SK-N-SH (cell line): ENCODE data around the gene GALNT16. TPM values are rescaled to one million over a fixed set of nuclear protein-coding genes. Genes with fewer than 3 reads are reported as not detected.

Experiments used
- CTCF ChIA-PET: fragments of 300-600, 350-600 bp; formaldehyde crosslinking; extraction: SDS; loops from one replicate; lab custom pipeline; 2021; lab: Yijun Ruan, JAX
- POLR2A ChIA-PET: fragments of 350-600 bp; sonication (Branson Sonifier 250); formaldehyde crosslinking; extraction: SDS; loops from one replicate; lab custom pipeline; 2020; ENCODE audit warnings: antibody characterized with exemption, inconsistent platforms; lab: Yijun Ruan, JAX
- DNase-seq: peaks from one replicate; pipeline ENCODE4 v3.0.0; 2012
- H2AFZ ChIP-seq: fragments of 200-600 bp; sonication (generic); 2 replicates; pipeline ENCODE4 v1.8.1; 2016; ENCODE audit warnings: antibody characterized with exemption, mild to moderate bottlenecking, low read depth
- H3F3A ChIP-seq: fragments of 200-600 bp; sonication (generic); replicated peaks from 2 replicates; pipeline ENCODE3; 2016; ENCODE audit warnings: antibody characterized with exemption, mild to moderate bottlenecking; ENCODE audit not compliant: insufficient read depth
- H3K27ac ChIP-seq, 2 experiments: fragments of 200-500 bp in 1 of 2; fragments of 200-600 bp in 1 of 2; sonication (Bioruptor generic) in 1 of 2; sonication (generic), shearing (Covaris generic) in 1 of 2; 2 replicates each; pipeline versions ENCODE4 v1.5.1 to v1.6.1; 2014 to 2016; ENCODE audit warnings: low read depth in 2 of 2, inconsistent platforms in 1 of 2, low read length in 1 of 2, mild to moderate bottlenecking in 1 of 2, mixed read lengths in 1 of 2
- H3K27me3 ChIP-seq: fragments of 200-600 bp; sonication (generic), shearing (Covaris generic); 2 replicates; pipeline ENCODE4 v1.6.1; 2016; ENCODE audit warnings: mixed run types; ENCODE audit not compliant: insufficient read depth
- H3K36me3 ChIP-seq, 2 experiments: fragments of 200-500 bp in 1 of 2; fragments of 200-600 bp in 1 of 2; sonication (Bioruptor generic) in 1 of 2; sonication (generic) in 1 of 2; replicated peaks in 1 of 2; 2 replicates each; pipeline versions ENCODE3 to v1.5.1; 2014 to 2016; ENCODE audit warnings: low read length in 1 of 2, mild to moderate bottlenecking in 1 of 2; ENCODE audit not compliant: insufficient read depth in 2 of 2, control insufficient read depth in 1 of 2
- H3K4me1 ChIP-seq, 2 experiments: fragments of 200-500 bp in 1 of 2; fragments of 200-600 bp in 1 of 2; sonication (Bioruptor generic) in 1 of 2; sonication (generic), shearing (Covaris generic) in 1 of 2; 2 replicates each; pipeline versions ENCODE4 v1.5.1 to v1.6.1; 2014 to 2016; ENCODE audit warnings: low read depth in 1 of 2, low read length in 1 of 2, mixed run types in 1 of 2; ENCODE audit not compliant: insufficient read depth in 2 of 2, control insufficient read depth in 1 of 2
- H3K4me2 ChIP-seq: fragments of 200-600 bp; sonication (generic), shearing (Covaris generic); 2 replicates; pipeline ENCODE4 v1.6.1; 2017; ENCODE audit warnings: mixed run types
- H3K4me3 ChIP-seq, 2 experiments: fragments of 200-500 bp in 1 of 2; fragments of 200-600 bp in 1 of 2; sonication (Bioruptor generic) in 1 of 2; sonication (generic), shearing (Covaris generic) in 1 of 2; 2 replicates each; pipeline versions ENCODE4 v1.5.1 to v1.8.1; 2014 to 2016; ENCODE audit warnings: low read depth in 2 of 2, inconsistent platforms in 1 of 2, low read length in 1 of 2, mild to moderate bottlenecking in 1 of 2, mixed read lengths in 1 of 2, moderate library complexity in 1 of 2
- H3K79me2 ChIP-seq: fragments of 200-600 bp; sonication (generic); 2 replicates; pipeline ENCODE4 v1.8.1; 2017; ENCODE audit warnings: mild to moderate bottlenecking; ENCODE audit not compliant: insufficient read depth
- H3K9ac ChIP-seq: fragments of 200-600 bp; sonication (generic); 2 replicates; pipeline ENCODE4 v1.6.1; 2017; ENCODE audit warnings: mixed run types
- H3K9me2 ChIP-seq: fragments of 200-600 bp; sonication (generic); 2 replicates; pipeline ENCODE4 v1.6.1; 2017; ENCODE audit warnings: mixed run types
- H3K9me3 ChIP-seq: fragments of 200-600 bp; sonication (generic); 2 replicates; pipeline ENCODE4 v1.6.1; 2017; ENCODE audit warnings: mixed run types, mild to moderate bottlenecking, moderate library complexity
- H4K20me1 ChIP-seq: fragments of 200-600 bp; sonication (generic); 2 replicates; pipeline ENCODE4 v1.6.1; 2017; ENCODE audit warnings: mild to moderate bottlenecking, mixed run types; ENCODE audit not compliant: insufficient read depth
- CHD2 ChIP-seq: fragments of 150-350 bp; IDR thresholded peaks from 2 replicates; pipeline ENCODE4 v1.6.1; 2018; ENCODE audit warnings: low read length; ENCODE audit not compliant: partially characterized antibody
- FOSL2 ChIP-seq: IDR thresholded peaks from 2 replicates; pipeline ENCODE4 v1.4.0; 2012; ENCODE audit warnings: low read depth, mild to moderate bottlenecking, moderate library complexity, borderline replicate concordance
- FOXJ3 ChIP-seq: sonication (generic); formaldehyde crosslinking; IDR thresholded peaks from 2 replicates; pipeline ENCODE4 v1.5.1; 2020; ENCODE audit warnings: mild to moderate bottlenecking, missing genetic modification reagents
- GABPA ChIP-seq: IDR thresholded peaks from 2 replicates; pipeline ENCODE4 v1.4.0; 2012; ENCODE audit warnings: low read depth, mild to moderate bottlenecking
- GATA2 ChIP-seq: sonication (generic); formaldehyde crosslinking; IDR thresholded peaks from 2 replicates; pipeline ENCODE4 v1.5.0; 2020; ENCODE audit warnings: mild to moderate bottlenecking, missing genetic modification reagents
- IRF3 ChIP-seq: fragments of 150-350 bp; IDR thresholded peaks from 2 replicates; pipeline ENCODE4 v1.6.1; 2016; ENCODE audit warnings: mild to moderate bottlenecking, low read depth, low read length
- MEF2A ChIP-seq: IDR thresholded peaks from 2 replicates; pipeline ENCODE4 v1.4.0; 2012; ENCODE audit warnings: low read depth, borderline replicate concordance
- MXI1 ChIP-seq: IDR thresholded peaks from 2 replicates; pipeline ENCODE4 v1.6.1; 2012; ENCODE audit warnings: mild to moderate bottlenecking, low read depth, low read length, improper control_type of control experiment
- NFIC ChIP-seq: IDR thresholded peaks from 2 replicates; pipeline ENCODE4 v1.4.0; 2012; ENCODE audit warnings: borderline replicate concordance
- NRF1 ChIP-seq: IDR thresholded peaks from 2 replicates; pipeline ENCODE4 v1.6.1; 2012; ENCODE audit warnings: low read depth, mild to moderate bottlenecking, low read length
- SIN3A ChIP-seq: IDR thresholded peaks from 2 replicates; pipeline ENCODE4 v1.6.1; 2012; ENCODE audit warnings: low read depth, mild to moderate bottlenecking, low read length, moderate library complexity, borderline replicate concordance
- SMC3 ChIP-seq: IDR thresholded peaks from 2 replicates; pipeline ENCODE4 v1.6.1; 2012; ENCODE audit warnings: low read depth, low read length, improper control_type of control experiment
- TCF12 ChIP-seq: IDR thresholded peaks from 2 replicates; pipeline ENCODE4 v1.4.0; 2012
- TEAD4 ChIP-seq: IDR thresholded peaks from 2 replicates; pipeline ENCODE4 v1.4.0; 2012; ENCODE audit warnings: mild to moderate bottlenecking, borderline replicate concordance; ENCODE audit not compliant: insufficient read depth
- YY1 ChIP-seq: IDR thresholded peaks from 2 replicates; pipeline ENCODE4 v1.4.0; 2012; ENCODE audit warnings: low read depth, mild to moderate bottlenecking
- ZBTB33 ChIP-seq: IDR thresholded peaks from 2 replicates; pipeline ENCODE4 v1.4.0; 2012; ENCODE audit warnings: low read depth, borderline replicate concordance
- WGBS: methylation state at CpG from one replicate; pipeline ENCODE4 v1.1.6; 2017; ENCODE audit warnings: low lambda C conversion rate; 5-methylcytosine and 5-hydroxymethylcytosine counted together
- polyA plus RNA-seq, 3 experiments: library from polyadenylated mRNA; depleted of rRNA; stranded (reverse); fragments of >200 nt; gene quantifications; 2 replicates each; pipeline ENCODE4 v1.2.3, GENCODE V29; 2012
- TF ChIP-seq, protein P1 (sequence below): IDR thresholded peaks from 2 replicates; pipeline ENCODE4 v1.6.1; 2012; ENCODE audit warnings: mild to moderate bottlenecking, low read depth, low read length, moderate library complexity

The GALNT16 gene
- polyA plus RNA-seq, 1 of the 3 experiments (the other 2 are of a cell fraction), result 17.0 TPM

DNA sequence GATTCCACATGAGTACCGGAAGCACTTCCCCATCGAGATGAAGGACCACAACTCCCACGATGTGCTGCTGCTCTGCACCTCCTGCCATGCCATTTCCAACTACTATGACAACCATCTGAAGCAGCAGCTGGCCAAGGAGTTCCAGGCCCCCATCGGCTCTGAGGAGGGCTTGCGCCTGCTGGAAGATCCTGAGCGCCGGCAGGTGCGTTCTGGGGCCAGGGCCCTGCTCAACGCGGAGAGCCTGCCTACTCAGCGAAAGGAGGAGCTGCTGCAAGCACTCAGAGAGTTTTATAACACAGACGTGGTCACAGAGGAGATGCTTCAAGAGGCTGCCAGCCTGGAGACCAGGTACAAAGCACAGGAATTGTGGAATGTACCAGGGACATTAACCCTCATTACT, 22.4 kb upstream of the GALNT16 start:
- TF ChIP-seq FOXJ3 (CRISPR knock-in tag), result no peak
- no peak for TF ChIP-seq SIN3A
- TF ChIP-seq GABPA, result no peak
- no peak for TF ChIP-seq CHD2
- no peak for TF ChIP-seq ZBTB33
- no peak for TF ChIP-seq MEF2A
- TF ChIP-seq, protein P1, sequence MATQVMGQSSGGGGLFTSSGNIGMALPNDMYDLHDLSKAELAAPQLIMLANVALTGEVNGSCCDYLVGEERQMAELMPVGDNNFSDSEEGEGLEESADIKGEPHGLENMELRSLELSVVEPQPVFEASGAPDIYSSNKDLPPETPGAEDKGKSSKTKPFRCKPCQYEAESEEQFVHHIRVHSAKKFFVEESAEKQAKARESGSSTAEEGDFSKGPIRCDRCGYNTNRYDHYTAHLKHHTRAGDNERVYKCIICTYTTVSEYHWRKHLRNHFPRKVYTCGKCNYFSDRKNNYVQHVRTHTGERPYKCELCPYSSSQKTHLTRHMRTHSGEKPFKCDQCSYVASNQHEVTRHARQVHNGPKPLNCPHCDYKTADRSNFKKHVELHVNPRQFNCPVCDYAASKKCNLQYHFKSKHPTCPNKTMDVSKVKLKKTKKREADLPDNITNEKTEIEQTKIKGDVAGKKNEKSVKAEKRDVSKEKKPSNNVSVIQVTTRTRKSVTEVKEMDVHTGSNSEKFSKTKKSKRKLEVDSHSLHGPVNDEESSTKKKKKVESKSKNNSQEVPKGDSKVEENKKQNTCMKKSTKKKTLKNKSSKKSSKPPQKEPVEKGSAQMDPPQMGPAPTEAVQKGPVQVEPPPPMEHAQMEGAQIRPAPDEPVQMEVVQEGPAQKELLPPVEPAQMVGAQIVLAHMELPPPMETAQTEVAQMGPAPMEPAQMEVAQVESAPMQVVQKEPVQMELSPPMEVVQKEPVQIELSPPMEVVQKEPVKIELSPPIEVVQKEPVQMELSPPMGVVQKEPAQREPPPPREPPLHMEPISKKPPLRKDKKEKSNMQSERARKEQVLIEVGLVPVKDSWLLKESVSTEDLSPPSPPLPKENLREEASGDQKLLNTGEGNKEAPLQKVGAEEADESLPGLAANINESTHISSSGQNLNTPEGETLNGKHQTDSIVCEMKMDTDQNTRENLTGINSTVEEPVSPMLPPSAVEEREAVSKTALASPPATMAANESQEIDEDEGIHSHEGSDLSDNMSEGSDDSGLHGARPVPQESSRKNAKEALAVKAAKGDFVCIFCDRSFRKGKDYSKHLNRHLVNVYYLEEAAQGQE, result no peak
- TF ChIP-seq TCF12, result no peak
- no peak for TF ChIP-seq GATA2
- no peak for TF ChIP-seq TEAD4
- no peak for TF ChIP-seq MXI1
- TF ChIP-seq NRF1, result no peak
- TF ChIP-seq NFIC, result no peak
- no peak for TF ChIP-seq SMC3
- no peak for TF ChIP-seq FOSL2
- TF ChIP-seq IRF3, result no peak
- no peak for TF ChIP-seq YY1
- no peak overlapping the region for H3K27ac ChIP-seq
- no peaks in the 10 kb centered on the region for H3K79me2 ChIP-seq
- no peaks in the 10 kb centered on the region for H4K20me1 ChIP-seq
- no peaks in the 10 kb centered on the region for H3K9me2 ChIP-seq
- no peak overlapping the region for H3K4me3 ChIP-seq
- no peaks in the 10 kb centered on the region for H3K9me3 ChIP-seq
- no peak overlapping the region for H3K9ac ChIP-seq
- no peaks in the 10 kb centered on the region; a peak in 1 of 4 replicates for H3K4me1 ChIP-seq
- H2AFZ ChIP-seq, result no peak overlapping the region
- peaks cover 7% of the 10 kb centered on the region for H3F3A ChIP-seq
- 89% methylated on average over 6 of the region's 12 CpGs for WGBS
- CTCF ChIA-PET, result interaction anchor here (1.2 kb wide), 1 partner anchor 87 kb away, joined by 3 read pairs; no protein-coding TSS in a partner anchor
- no peak for DNase-seq
- no peaks in the 10 kb centered on the region for H3K27me3 ChIP-seq
- H3K4me2 ChIP-seq, result no peak overlapping the region
- POLR2A ChIA-PET, result no interaction called here
- H3K36me3 ChIP-seq, result peaks cover 23 to 71% of the 10 kb centered on the region in 2 experiments
